HEK293T (cell line): Measurements from ENCODE around the gene TRABD2B.

Source experiments
- CTBP1 ChIP-seq: fragments of 450-650 bp; IDR thresholded peaks from 2 replicates; pipeline ENCODE4 v1.6.1; 2016; ENCODE audit warnings: borderline replicate concordance
- ELF4 ChIP-seq: fragments of 450-650 bp; IDR thresholded peaks from 2 replicates; pipeline ENCODE4 v1.6.1; 2017; ENCODE audit warnings: antibody characterized with exemption
- FOXA1 ChIP-seq: fragments of 450-650 bp; IDR thresholded peaks from 2 replicates; pipeline ENCODE4 v1.6.1; 2016; ENCODE audit warnings: mild to moderate bottlenecking
- FOXK2 ChIP-seq: fragments of 450-650 bp; IDR thresholded peaks from 2 replicates; pipeline ENCODE4 v1.6.1; 2016; ENCODE audit warnings: mild to moderate bottlenecking
- FOXM1 ChIP-seq: fragments of 450-650 bp; IDR thresholded peaks from 2 replicates; pipeline ENCODE4 v1.6.1; 2017; ENCODE audit warnings: mild to moderate bottlenecking, borderline replicate concordance
- L3MBTL2 ChIP-seq: fragments of 450-650 bp; conservative IDR thresholded peaks from 2 replicates; pipeline ENCODE4 v1.6.1; 2016; ENCODE audit warnings: mild to moderate bottlenecking
- LEF1 ChIP-seq: fragments of 450-650 bp; IDR thresholded peaks from 2 replicates; pipeline ENCODE4 v1.6.1; 2017; ENCODE audit warnings: mild to moderate bottlenecking, borderline replicate concordance
- SP1 ChIP-seq: fragments of 450-650 bp; IDR thresholded peaks from 2 replicates; pipeline ENCODE4 v1.6.1; 2017
- TARDBP ChIP-seq: fragments of 450-650 bp; IDR thresholded peaks from 2 replicates; pipeline ENCODE4 v1.6.1; 2016
- ZNF384 ChIP-seq: fragments of 450-650 bp; IDR thresholded peaks from 2 replicates; pipeline ENCODE4 v1.6.1; 2016

DNA sequence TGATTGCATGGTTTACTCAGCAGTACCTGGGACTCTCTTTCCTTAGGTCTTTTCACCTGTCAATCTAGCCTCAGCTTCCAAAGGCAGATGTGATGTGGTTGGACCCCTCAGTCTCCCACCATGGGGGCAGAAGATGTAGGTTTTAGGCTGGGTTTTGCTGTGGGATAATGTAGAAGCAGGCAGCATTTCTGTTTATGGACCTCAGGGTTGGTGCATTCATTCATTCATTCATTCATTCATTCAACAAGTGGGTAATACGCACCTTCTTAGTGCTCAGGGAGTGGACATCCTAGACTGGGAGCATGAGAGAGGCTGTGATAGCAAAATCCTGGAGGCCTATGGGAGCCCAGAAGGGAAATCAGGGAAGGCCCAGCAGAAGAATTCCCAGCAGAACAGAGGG, 209.6 kb downstream of the TRABD2B start:
- TF ChIP-seq ZNF384 (no peak), ELF4 (no peak), FOXM1 (no peak), CTBP1 (no peak), TARDBP (no peak), LEF1 (no peak), SP1 (no peak), FOXA1 (no peak), FOXK2 (no peak), L3MBTL2 (no peak)
